ENCODE measurements around the gene TNFRSF19.

Gene TNFRSF19

DNA sequence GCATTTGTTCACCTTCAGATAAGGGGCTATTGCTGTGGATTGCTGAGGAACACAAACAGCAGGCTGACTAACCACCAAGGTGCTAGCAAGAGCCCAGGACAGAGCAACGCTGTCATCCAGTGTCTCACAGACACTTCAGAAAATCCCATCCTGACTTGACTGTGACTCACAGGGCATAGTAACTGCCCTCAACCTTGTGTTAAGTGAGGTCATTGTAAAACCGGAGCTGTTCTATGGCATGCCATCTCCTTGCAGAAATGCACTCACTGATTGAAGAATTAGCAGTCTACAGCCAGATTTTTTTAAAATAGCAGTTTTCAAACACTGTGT lies 51.1 kb downstream of the TNFRSF19 start:
- Mint-ChIP-seq H3K9me3 (no peaks in the 10 kb centered on the region), H3K27me3 (peaks cover 2% of the 10 kb centered on the region), H3K4me3 (no peak overlapping the region), H3K36me3 (ENCODE audit: low read depth) (no peaks in the 10 kb centered on the region), H3K27ac (no peak overlapping the region), H3K4me1 (ENCODE audit: low read depth) (no peaks in the 10 kb centered on the region)
- no peak for DNase-seq

DNA sequence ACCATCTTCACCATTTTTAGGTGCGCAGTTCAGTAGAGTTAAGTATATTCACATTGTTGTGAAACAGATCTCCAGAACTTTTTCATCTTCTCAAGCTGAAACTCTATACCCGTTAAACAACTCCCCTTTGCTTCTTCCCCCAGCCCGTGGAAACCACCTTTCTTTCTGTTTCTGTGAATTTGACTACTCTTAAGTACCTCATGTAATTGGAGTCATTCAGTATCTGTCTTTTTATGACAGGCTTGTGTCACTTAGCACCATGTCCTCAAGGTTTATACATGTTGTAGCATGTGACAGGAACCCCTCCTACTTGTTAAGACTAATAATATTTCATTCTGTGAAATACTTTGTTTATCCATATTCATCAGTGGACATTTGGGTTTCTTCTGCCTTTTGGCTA lies 52.8 kb downstream of the TNFRSF19 start:
- Mint-ChIP-seq H3K27me3 (peaks cover 12% of the 10 kb centered on the region), H3K36me3 (ENCODE audit: low read depth) (no peaks in the 10 kb centered on the region), H3K27ac (no peak overlapping the region), H3K4me1 (ENCODE audit: low read depth) (no peaks in the 10 kb centered on the region), H3K4me3 (no peak overlapping the region), H3K9me3 (no peaks in the 10 kb centered on the region)
- no peak for DNase-seq

DNA sequence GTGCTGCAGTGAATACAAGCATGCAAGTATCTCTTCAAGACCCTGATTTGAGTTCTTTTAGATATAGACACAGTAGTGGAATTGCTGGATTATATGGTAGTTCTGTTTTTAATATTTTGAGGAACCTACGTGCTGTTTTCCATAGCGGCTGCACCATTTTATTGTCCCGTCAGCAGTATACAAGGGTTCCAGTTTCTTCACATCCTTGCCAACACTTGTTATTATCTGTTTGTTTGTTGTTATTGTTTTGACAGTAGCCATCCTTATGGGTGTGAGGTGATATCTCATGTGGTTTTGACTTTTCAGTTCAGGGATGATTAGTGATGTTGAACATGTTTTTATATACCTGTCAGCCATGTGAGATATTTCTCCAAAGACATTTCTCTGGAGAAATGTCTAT lies 53.2 kb downstream of the TNFRSF19 start:
- Mint-ChIP-seq H3K27ac (no peak overlapping the region), H3K4me3 (no peak overlapping the region), H3K27me3 (peaks cover 15% of the 10 kb centered on the region), H3K4me1 (ENCODE audit: low read depth) (no peaks in the 10 kb centered on the region), H3K36me3 (ENCODE audit: low read depth) (no peaks in the 10 kb centered on the region), H3K9me3 (no peaks in the 10 kb centered on the region)
- no peak for DNase-seq

DNA sequence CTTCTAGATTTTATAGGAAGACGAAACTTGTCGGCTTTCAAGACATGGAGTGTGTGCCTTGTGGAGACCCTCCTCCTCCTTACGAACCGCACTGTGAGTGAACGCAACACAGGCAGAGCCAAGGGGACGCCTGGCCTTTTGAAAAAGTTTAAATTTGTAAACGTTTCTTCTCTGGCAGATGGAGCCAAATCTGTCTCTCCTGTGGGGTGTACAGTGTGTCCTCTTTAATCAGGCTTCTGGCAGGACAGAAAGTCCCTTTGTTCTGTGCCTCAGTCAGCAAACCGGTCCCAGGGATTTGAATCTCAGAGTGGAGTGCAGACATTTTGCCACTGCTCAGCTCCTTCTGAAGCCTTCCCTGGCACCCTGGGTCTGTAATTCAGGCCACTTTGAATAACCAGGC lies 56.5 kb downstream of the TNFRSF19 start:
- Mint-ChIP-seq H3K27ac (no peak overlapping the region), H3K9me3 (no peaks in the 10 kb centered on the region), H3K4me1 (ENCODE audit: low read depth) (peaks cover 4% of the 10 kb centered on the region), H3K27me3 (peaks cover 29% of the 10 kb centered on the region), H3K4me3 (no peak overlapping the region), H3K36me3 (ENCODE audit: low read depth) (no peaks in the 10 kb centered on the region)
- no peak for DNase-seq

DNA sequence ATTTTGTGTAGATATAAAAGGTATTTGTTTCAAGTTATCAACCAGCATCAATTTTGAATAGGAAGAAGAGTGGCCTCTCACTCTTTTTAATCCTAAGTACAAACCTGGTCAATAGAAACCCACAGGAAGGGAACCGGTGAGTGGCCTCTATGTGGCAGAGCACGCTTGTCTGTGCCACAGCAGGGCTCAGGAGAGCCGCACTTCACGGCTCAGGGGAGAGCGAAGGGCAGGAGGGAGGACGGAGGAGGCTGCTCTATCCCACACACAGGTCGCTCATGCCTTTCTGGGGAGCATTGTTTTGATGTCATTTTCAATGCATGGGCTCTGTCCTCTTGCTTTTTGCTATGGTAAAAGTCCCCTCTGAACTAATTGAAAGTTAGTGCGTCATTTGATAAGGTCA lies 57.2 kb downstream of the TNFRSF19 start:
- no peaks in the 10 kb centered on the region for H3K36me3 Mint-ChIP-seq (ENCODE audit: low read depth)
- H3K9me3 Mint-ChIP-seq = no peaks in the 10 kb centered on the region
- no peak for DNase-seq
- no peak overlapping the region for H3K4me3 Mint-ChIP-seq
- H3K27me3 Mint-ChIP-seq = peaks cover 29% of the 10 kb centered on the region
- no peak overlapping the region for H3K27ac Mint-ChIP-seq
- peaks cover 4% of the 10 kb centered on the region for H3K4me1 Mint-ChIP-seq (ENCODE audit: low read depth)

DNA sequence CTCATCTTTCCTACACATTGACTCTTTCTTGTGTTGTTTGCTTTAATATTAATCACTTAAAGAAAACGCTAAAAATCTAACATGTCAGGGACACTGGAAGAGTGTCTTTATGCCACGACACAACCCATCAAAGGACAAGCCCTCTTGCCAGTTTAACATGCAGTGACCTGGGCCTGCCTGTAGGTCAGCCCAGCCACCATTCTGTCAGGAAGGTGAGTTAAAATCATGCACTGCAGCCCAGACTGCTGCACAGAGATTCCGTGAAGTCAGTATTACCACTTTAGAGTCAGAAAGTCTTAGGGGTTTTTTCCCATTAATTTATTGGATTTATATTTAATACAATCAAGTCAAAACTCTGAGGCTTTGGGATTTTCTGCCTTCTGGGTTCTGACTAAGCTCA lies 58.0 kb downstream of the TNFRSF19 start:
- peaks cover 29% of the 10 kb centered on the region for H3K27me3 Mint-ChIP-seq
- H3K36me3 Mint-ChIP-seq (ENCODE audit: low read depth) = no peaks in the 10 kb centered on the region
- H3K4me1 Mint-ChIP-seq (ENCODE audit: low read depth) = peaks cover 4% of the 10 kb centered on the region
- no peak overlapping the region for H3K4me3 Mint-ChIP-seq
- H3K9me3 Mint-ChIP-seq = no peaks in the 10 kb centered on the region
- H3K27ac Mint-ChIP-seq = no peak overlapping the region
- DNase-seq = no peak

DNA sequence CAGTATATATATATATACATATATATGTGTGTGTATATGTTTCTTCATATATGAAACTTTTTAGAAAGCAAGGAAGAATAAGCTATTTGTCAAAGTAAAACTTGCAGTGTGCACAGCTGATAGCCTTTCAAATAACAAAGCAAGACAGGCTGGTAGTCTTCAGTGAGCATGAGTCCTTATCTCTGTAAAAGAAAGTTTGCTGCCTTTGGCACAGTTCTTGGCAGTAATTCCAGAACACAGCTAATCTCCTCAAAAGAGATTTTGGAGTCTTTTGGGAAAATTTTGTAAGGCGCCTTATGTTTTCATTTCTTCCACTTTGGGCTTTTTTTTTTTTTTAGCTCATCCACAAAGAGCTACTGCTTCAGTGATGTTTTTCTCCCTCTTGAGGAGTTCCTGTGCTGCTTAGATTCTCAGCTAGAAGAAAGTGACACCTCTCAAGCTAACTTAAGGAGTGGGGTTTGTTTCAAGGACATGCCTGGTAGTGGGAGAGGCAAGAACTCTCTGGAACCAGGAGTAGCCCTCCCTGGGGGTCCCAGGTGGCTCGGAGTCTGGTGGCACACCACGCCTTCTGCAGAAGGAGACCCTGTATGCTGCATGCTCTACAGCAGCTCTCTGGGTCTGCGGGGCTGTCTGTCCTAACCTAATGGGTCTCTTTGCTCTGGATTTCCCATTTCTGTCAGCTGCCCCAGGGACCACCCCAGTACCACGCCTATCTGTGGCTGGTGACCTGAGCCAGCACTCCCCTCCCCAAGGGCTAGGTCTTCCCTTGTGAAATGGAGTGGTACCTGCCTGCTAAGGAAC lies 58.8 kb downstream of the TNFRSF19 start:
- DNase-seq = no peak
- Mint-ChIP-seq H3K9me3 (no peaks in the 10 kb centered on the region), H3K27me3 (peaks cover 27% of the 10 kb centered on the region), H3K4me3 (no peak overlapping the region), H3K36me3 (ENCODE audit: low read depth) (no peaks in the 10 kb centered on the region), H3K27ac (no peak overlapping the region), H3K4me1 (ENCODE audit: low read depth) (peaks cover 4% of the 10 kb centered on the region)

DNA sequence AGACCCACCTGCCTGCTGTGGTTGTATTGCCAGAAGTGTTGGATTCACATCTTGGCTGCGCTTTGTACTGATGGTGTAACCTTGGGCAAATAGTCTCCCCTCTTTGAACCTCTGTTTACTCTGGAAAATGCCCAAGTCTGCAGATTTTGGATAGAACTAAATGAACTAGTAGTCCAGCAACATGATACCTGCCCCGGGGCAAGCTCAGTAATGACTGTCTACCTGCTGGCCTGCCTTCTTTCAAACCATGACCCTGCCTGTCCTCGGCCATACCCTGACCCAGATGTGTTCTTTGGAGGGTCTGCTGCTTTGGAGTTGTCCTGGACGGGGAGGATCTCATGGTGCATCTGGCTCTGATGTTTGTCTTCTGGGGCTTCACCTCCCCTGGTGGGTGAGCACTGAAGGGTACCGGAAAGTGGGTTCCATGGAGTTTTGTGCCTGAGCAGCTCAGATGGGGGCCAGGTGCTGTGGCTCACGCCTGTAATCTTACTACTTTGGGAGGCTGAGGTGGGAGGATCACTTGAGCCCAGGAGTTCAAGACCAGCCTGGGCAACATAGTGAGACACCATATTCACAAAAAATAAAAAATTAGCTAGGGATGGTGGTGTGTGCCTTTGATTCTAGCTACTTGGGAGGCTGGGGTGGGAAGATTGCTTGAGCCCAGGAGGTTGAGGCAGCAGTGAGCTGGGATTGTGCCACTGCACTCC lies 59.5 kb downstream of the TNFRSF19 start:
- Mint-ChIP-seq H3K4me3 (no peak overlapping the region), H3K27ac (no peak overlapping the region), H3K36me3 (ENCODE audit: low read depth) (no peaks in the 10 kb centered on the region), H3K9me3 (no peaks in the 10 kb centered on the region), H3K4me1 (ENCODE audit: low read depth) (peaks cover 4% of the 10 kb centered on the region), H3K27me3 (peaks cover 27% of the 10 kb centered on the region)
- no peak for DNase-seq

DNA sequence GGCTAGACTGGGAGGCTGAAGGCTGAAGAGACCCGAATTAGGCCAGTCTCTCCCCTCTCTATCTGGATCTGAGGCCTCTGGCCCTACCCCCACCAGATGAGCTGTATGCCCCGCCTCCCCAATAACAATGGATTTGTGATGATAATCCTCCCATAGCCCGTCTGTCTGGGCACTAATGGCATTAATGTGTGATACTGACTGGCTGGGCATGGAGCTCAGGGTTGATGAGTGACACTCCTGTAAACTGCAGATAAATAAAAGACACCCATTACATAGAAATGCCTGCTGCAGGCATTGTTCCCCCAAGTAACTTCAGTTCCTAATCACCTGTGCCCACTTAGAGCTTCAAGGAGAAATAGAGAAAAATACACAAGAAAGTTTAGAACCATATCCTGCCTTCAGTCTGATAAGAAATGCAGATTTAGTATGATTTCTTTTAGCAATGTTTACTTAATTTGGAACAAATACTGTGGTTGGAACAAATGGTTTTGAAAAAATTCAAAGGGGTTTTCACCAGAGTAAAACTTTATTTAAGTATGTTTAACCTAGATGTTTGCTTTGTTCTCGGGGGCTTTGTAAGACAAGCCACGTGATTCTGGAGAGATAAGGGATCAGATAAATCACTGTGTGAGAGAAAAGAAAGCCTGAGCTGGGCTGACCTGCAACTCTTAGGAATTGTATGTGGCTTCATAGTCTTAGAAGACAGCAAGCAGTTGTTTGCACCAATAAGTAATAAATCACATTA lies 60.3 kb downstream of the TNFRSF19 start:
- Mint-ChIP-seq H3K4me3 (no peak overlapping the region), H3K4me1 (ENCODE audit: low read depth) (peaks cover 4% of the 10 kb centered on the region)

DNA sequence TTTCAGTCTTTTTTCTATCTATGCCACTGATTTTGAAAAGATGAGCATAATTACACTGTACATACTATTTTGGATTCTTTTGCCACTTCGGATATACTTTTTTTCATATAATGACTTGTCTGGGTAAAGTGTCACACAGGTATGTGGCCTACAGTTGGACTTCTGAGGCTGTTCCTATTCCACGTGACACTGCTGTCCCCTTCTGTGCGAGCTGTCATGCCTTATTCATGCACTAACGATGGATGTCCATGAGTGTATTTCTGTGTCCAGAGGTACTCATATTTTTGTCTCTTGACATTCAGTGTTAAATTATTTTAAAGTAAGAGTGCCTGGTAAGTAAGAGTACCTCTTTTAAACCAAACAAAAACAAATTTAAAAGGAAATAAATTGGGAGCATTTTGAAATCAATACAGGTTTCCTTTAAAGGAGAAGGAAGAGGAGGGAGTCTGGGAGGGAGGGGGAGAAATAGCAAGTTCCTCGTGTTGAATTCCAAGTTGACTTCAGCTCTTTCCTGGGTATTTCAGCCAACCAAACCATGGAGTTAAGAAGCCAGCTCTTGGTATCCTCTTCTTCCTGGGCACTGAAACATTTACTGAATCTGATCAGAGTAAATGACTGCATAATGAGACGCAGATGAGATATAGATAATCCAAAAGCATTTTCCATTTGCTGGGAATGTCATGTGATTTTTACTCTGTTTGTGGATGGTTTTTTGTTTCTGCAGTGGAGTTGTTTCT lies 61.3 kb downstream of the TNFRSF19 start:
- Mint-ChIP-seq H3K4me1 (ENCODE audit: low read depth) (peaks cover 4% of the 10 kb centered on the region), H3K4me3 (no peak overlapping the region), H3K27me3 (peaks cover 27% of the 10 kb centered on the region), H3K36me3 (ENCODE audit: low read depth) (no peaks in the 10 kb centered on the region), H3K27ac (no peak overlapping the region), H3K9me3 (no peaks in the 10 kb centered on the region)
- DNase-seq = no peak

More for the DNA sequence above, 60.3 kb downstream of the TNFRSF19 start:
- no peak for DNase-seq
- Mint-ChIP-seq H3K27me3 (peaks cover 27% of the 10 kb centered on the region), H3K27ac (no peak overlapping the region), H3K36me3 (ENCODE audit: low read depth) (no peaks in the 10 kb centered on the region), H3K9me3 (no peaks in the 10 kb centered on the region)

DNA sequence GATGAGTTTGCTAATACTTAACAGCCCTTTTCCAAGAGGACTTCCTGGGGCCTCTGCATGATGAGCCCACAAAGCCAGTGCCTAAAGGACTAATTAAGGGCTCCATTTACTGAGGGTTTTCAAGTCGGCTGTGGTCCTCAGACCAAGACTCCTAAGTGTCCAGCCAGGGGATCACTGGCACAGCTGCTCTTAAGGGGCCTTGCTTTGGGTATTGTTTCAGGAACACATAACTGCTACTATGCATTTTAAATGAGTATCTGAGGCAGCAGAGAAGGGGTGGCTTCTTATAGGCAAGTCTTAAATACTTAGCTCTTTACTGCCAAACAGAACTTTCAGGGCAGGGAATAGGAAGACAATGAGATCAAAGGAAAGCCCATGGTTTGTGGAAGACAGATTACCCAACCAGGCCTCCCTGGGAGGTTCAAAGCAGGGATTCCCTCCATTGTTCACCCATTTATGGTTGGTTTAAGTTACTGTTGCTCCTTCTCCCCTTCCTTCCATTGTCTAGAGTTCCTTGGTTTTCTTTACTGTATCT lies 61.9 kb downstream of the TNFRSF19 start:
- no peak overlapping the region for H3K27ac Mint-ChIP-seq
- peaks cover 4% of the 10 kb centered on the region for H3K4me1 Mint-ChIP-seq (ENCODE audit: low read depth)
- no peak overlapping the region for H3K4me3 Mint-ChIP-seq
- peaks cover 21% of the 10 kb centered on the region for H3K27me3 Mint-ChIP-seq
- no peaks in the 10 kb centered on the region for H3K9me3 Mint-ChIP-seq
- DNase-seq = no peak
- H3K36me3 Mint-ChIP-seq (ENCODE audit: low read depth) = no peaks in the 10 kb centered on the region

DNA sequence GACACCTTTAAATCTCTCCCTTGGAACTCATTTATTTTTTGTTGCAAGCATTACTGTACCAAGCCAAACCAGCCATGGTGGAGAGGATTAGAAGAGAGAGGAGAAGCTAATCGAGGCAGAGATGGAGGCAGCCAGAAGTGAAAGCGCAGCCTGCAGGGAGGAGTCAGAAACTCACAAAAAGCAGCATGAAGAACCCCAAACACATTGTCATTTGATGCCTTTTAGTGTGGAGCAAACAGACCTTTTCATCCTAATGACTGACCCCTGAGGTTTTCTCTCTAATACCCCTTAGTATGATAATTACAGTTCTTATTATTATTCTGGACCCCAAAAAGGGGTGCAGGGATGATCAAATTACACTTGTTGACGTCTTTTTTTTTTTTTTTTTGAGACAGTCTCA lies 62.5 kb downstream of the TNFRSF19 start:
- Mint-ChIP-seq H3K36me3 (ENCODE audit: low read depth) (no peaks in the 10 kb centered on the region), H3K9me3 (no peaks in the 10 kb centered on the region), H3K4me1 (ENCODE audit: low read depth) (peaks cover 4% of the 10 kb centered on the region), H3K4me3 (no peak overlapping the region), H3K27ac (no peak overlapping the region), H3K27me3 (peaks cover 19% of the 10 kb centered on the region)
- DNase-seq = no peak

DNA sequence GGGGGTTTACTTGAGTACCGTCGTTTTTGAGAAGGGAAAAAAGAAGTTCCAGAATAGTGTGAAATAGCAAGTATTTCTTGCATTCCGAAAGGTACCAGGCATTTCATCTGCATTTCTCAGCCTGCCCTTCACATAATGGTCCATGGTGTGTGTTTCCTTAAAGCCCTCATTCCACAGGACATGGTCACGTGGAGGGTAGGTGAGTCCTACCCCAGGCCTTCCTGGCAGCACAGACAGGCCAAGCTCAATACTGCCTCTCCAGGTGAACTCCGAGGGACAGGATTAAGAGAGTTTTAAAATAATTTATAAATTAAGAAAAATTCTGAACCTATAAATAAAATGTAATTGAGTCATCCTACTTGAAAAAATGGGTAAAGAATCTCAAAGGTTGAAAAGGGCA lies 64.7 kb downstream of the TNFRSF19 start:
- no peak for DNase-seq
- no peak overlapping the region for H3K27ac Mint-ChIP-seq
- no peaks in the 10 kb centered on the region for H3K9me3 Mint-ChIP-seq
- peaks cover 6% of the 10 kb centered on the region for H3K27me3 Mint-ChIP-seq
- H3K4me3 Mint-ChIP-seq = no peak overlapping the region
- H3K36me3 Mint-ChIP-seq (ENCODE audit: low read depth) = no peaks in the 10 kb centered on the region
- H3K4me1 Mint-ChIP-seq (ENCODE audit: low read depth) = peaks cover 4% of the 10 kb centered on the region

DNA sequence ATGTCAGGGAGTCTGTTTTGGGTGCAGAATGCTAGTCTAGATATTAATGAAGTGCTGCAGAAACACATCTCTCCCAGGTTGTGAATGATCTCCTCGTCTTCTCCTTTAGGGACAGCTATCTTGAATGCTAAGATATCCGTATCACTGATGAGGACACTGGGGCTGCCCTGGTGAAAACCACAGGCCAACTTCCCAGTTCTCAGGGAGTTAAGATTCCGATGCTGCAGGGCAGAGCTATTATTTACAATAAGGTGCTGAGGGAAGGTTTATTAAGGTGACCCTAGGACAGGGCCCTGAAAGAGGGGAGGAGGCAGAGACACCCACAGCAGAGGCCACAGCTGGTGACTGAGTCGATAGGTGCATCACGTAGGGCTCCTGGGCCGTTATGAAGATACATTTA lies 66.1 kb downstream of the TNFRSF19 start:
- Mint-ChIP-seq H3K27me3 (peaks cover 1% of the 10 kb centered on the region), H3K36me3 (ENCODE audit: low read depth) (no peaks in the 10 kb centered on the region), H3K27ac (no peak overlapping the region), H3K4me3 (no peak overlapping the region), H3K4me1 (ENCODE audit: low read depth) (no peaks in the 10 kb centered on the region), H3K9me3 (no peaks in the 10 kb centered on the region)
- DNase-seq = no peak
